Fibroblast of skin of right biceps (primary cell): ENCODE results near the gene FGFRL1.

Source experiments
- DNase-seq: peaks from one replicate; pipeline ENCODE4 v3.0.0-alpha.2; 2013

FGFRL1 gene

GRCh38 chr4:1011022-1011665 lies at the start of gene FGFRL1:
Gene FGFRL1, plus strand, starts transcription at chr4:1011626. Its CDS starts 860 bp downstream, at chr4:1012486.
- DNase-seq: peak; percentile 91

- no peak for DNase-seq
Measured at GRCh38 chr4:962231-963208, 48.9 kb upstream of the FGFRL1 start.

GRCh38 chr4:963276-964225 lies 47.9 kb upstream of the FGFRL1 start:
- no peak for DNase-seq

GRCh38 chr4:964346-965025 lies 46.9 kb upstream of the FGFRL1 start:
- no peak for DNase-seq

GRCh38 chr4:965048-965765 lies 46.2 kb upstream of the FGFRL1 start:
- DNase-seq: no peak

- no peak for DNase-seq
Measured at GRCh38 chr4:965766-966134, 45.7 kb upstream of the FGFRL1 start.

GRCh38 chr4:966266-967112 lies 44.9 kb upstream of the FGFRL1 start:
- DNase-seq: no peak

GRCh38 chr4:967113-968104 lies 44.0 kb upstream of the FGFRL1 start:
- DNase-seq: peak; percentile 8

- DNase-seq: no peak
Measured at GRCh38 chr4:968221-968620, 43.2 kb upstream of the FGFRL1 start.

- no peak for DNase-seq
Measured at GRCh38 chr4:968621-969394, 42.6 kb upstream of the FGFRL1 start.

GRCh38 chr4:970046-970745 lies 41.2 kb upstream of the FGFRL1 start:
- DNase-seq: peak; percentile 6

GRCh38 chr4:970854-971520 lies 40.4 kb upstream of the FGFRL1 start:
- no peak for DNase-seq

- no peak for DNase-seq
Measured at GRCh38 chr4:971666-972500, 39.5 kb upstream of the FGFRL1 start.

- DNase-seq: no peak
Measured at GRCh38 chr4:972651-973424, 38.6 kb upstream of the FGFRL1 start.
